ENCODE data around the gene SPTLC3.

- TF ChIP-seq SIN3A (IDR thresholded peaks at IDR 0.05; ENCODE audit: borderline replicate concordance, insufficient read depth, low read depth, low read length), result no peak
- TF ChIP-seq, protein P1, sequence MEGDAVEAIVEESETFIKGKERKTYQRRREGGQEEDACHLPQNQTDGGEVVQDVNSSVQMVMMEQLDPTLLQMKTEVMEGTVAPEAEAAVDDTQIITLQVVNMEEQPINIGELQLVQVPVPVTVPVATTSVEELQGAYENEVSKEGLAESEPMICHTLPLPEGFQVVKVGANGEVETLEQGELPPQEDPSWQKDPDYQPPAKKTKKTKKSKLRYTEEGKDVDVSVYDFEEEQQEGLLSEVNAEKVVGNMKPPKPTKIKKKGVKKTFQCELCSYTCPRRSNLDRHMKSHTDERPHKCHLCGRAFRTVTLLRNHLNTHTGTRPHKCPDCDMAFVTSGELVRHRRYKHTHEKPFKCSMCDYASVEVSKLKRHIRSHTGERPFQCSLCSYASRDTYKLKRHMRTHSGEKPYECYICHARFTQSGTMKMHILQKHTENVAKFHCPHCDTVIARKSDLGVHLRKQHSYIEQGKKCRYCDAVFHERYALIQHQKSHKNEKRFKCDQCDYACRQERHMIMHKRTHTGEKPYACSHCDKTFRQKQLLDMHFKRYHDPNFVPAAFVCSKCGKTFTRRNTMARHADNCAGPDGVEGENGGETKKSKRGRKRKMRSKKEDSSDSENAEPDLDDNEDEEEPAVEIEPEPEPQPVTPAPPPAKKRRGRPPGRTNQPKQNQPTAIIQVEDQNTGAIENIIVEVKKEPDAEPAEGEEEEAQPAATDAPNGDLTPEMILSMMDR (IDR thresholded peaks at IDR 0.05), result no peak
- no peak for TF ChIP-seq POLR2AphosphoS5 (IDR thresholded peaks at IDR 0.05; ENCODE audit: low read depth, low read length)
- TF ChIP-seq REST (IDR thresholded peaks at IDR 0.05; ENCODE audit: insufficient read depth in 1 of 2, low read depth in 2 of 2, low read length in 1 of 2), result no peak
Observed at GRCh38 chr20:12987261-12987660, 21.5 kb upstream of the SPTLC3 start.
